OCI-M2 (cell line): ENCODE measurements around the gene CYP4A22.
A peak's percentile ranks its signal among the peaks of the same experiment; 100 is the strongest.
"Not testable (repeated sequence)": the region's sequence is repeated elsewhere in the genome, so short reads cannot be mapped to it uniquely, and the experiment has no call there.

ENCODE experiments used
- DNase-seq: peaks from one replicate; lab custom pipeline; 2025; ENCODE audit not compliant: unreplicated experiment; lab: John Stamatoyannopoulos, UW

Gene CYP4A22

GRCh38 chr1:47156457-47156856 lies 19.2 kb downstream of the CYP4A22 start:
- DNase-seq, result not testable (repeated sequence)

- not testable (repeated sequence) for DNase-seq
Measured at GRCh38 chr1:47157957-47158356, 20.7 kb downstream of the CYP4A22 start.

- no peak for DNase-seq
Measured at GRCh38 chr1:47160716-47161115, 23.5 kb downstream of the CYP4A22 start.

DNA sequence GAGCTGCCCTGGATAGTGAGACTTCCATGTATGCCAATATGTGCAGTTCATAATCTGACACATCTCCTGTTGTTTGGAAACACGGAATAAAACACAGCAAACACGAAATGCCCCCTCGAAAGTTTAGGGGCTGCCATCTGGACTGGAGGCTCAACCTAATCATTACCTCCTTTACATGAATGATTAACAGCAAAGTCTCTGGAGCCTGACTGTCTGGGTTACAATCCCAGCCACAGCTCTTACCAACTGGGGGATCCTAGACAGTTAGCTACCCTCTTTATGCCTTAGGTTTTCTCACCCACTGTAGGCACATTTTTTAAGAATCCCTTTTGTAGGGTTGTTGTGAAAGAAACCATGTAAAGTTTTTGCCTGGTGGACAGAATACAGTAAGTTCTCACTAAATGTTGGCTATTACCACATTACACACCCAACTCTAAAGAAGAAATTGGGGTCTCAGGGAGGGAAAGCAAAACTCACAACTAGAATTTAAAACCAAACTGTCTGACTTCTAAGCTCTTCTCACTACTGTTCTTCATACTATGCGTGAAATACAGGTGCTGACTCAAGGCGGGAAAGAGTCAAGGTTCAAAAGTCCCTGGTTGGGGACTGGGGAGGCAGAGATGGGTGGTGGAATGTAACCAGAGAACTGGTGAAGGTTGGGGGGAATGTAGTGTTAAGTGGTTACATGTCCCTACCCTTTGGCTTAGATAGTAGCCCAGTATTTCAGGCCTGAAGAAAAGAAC lies 24.2 kb downstream of the CYP4A22 start:
- DNase-seq, result no peak

DNA sequence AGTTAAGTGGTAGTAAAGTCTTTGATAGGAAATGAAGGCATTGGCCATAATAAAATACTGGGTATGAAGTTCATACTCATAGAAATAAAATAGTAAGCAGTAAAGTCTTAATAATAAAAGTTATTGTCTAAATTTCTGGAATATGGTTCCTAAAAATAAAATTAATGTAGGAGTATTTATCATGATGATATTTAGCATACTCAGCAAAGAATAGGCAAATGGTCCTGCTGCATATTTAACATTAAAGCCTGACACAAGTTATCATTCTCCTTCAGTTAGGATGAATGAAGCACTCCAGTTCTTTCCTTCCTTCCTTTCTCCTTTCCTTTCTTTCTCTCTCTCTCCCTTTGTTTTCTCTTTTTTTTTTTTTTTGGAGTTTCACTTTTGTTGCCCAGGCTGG lies 27.3 kb downstream of the CYP4A22 start:
- no peak for DNase-seq

DNA sequence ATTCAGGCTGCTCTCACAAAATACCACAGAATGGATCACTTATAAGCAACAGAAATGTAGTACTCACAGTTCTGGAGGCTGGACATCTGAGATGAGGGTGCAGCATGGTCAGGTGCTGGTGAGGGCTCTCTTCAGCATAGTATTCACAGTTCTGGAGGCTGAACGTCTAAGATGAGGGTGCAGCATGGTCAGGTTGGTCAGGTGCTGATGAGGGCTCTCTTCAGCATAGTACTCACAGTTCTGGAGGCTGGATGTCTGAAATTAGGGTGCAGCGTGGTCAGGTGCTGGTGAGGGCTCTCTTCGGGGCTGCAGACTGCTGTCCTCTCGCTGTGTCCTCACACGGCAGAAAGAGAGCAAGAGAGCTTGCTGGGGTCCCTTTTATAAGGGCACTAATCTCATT lies 35.5 kb downstream of the CYP4A22 start:
- no peak for DNase-seq

DNA sequence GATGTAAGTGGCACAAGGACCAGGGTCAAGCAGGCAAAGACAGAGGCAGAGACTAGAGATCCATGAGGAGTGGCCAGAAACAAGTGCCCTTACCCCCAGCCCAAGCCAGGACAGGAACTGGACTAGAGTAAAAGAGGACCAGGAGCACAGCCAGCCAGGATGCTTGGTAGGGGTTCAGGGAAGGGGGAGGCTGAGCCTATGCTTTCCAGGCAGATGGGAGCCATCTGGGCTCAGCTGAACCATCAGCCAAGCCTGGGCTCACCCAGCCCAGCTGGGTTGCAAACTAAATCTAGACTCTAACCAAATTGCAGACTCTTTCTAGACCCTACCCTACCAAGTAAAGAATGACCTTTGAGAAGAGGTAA lies 37.4 kb downstream of the CYP4A22 start:
- DNase-seq, result no peak

DNA sequence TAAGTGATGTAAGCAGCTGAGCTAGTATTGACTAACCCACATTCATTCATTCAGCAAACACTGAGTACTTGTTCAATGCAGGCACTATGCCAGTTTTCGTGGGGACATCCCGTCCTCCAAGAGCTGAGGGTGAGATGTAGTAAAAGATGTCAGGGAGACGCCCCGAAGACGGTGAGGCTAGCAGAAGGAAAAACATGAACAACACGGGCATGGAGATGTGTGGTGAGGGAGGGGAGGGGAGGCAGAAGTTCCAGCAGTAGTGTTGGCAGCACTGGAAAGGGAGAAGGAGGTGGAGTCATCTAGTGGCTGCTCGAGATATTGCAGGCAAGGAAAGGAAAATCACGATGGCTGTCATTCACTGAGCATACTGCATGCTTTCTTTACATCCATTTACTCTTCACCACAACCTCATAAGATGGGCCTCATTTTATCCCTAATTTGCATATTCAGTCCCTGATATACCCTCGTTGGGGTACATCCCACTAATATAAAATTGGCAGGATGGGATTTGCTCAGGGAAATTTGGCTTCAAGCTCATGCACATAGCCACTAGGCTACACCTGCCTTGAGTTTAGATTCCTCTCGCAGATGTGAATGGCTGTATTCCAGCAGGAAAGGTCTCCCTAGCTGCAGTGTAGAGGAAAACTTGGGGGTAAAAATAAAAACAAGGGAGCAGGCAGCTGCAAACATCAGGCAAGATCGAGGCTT lies 38.1 kb downstream of the CYP4A22 start:
- no peak for DNase-seq

DNA sequence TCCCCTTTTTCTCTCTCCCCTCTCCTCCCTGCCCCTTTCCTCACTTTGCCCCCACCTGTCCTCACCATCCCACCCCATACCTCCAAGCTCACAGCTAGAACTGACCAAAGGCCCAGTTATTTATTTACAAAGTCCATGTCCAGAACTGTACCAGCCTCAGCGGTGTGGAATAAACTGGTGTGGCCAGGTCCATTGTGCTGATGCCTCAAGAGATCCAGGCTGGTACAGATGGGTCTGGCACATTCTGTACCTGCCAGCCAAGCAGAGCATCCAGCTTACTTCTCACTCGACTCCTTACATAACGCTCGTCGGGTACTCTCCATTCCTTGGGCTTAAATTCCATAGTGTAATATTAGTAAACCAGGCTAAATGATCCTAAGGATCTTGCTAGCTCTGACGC lies 40.8 kb downstream of the CYP4A22 start:
- no peak for DNase-seq

DNA sequence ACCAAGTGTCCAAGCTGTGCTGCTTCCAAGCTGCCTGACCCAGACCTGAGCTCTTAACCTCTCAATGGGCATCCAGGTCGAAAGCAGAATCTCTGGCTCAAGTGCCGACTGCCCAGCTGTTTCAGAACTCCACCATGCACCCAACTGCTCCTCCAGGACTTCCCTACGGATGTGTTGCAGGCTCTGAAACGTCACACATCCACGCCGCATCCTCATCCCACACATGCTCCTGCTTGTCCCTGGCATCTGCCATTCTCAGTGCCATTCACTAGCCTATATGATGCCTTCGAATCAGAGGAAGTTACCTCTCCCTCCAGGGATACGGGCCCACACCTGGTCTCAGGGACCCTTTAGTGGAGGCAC lies 41.4 kb downstream of the CYP4A22 start:
- DNase-seq, result no peak

DNA sequence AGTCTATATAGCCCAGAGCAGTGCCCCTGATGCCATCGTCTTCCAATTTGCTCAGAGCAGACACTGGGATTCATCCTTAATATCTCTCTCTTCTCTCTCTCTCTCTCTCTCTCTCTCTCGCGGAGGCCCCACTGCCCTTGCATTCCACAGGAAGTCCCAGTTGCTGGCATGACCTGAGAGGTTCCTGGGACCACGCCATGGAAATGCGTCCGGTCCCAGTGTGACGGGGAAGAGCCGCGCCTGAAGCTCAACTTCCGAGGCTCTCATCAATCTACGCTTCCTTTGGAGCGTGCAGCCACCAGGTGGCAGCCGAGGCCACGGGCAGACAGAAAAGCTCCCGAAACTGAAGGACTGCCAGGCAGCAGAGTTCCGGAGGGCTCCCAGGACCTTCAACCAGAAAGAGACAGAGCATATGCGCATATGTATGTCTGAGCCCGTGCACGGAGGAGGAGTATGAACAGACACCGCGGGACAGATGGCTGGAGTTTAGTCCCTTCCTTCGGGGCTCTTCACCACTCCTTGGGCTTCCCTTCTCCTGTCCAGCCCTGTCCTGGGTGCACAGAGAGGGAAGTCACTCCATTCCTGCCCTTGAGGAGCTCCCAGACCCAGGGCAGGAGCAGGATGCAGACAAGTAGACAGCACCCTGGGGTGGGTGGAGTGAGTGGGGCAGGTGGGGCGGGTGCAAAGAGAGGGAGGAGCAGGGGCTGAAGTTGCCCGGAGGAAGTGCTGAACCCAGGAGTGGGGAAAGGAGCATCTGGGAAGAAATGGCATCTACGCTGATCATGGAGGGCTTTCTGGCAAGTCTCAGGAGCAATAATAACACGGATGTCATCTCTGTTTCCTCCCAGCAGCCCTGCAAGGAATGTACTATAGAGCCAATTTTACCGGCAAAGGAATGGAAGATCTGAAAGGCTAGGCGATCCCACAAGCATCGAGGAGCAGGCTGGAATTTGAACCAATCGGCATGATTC lies 42.1 kb downstream of the CYP4A22 start:
- DNase-seq, result peak; percentile 68

- DNase-seq, result no peak
Measured at GRCh38 chr1:47179988-47180563, 42.8 kb downstream of the CYP4A22 start.

GRCh38 chr1:47180603-47181094 lies 43.4 kb downstream of the CYP4A22 start:
- no peak for DNase-seq

DNA sequence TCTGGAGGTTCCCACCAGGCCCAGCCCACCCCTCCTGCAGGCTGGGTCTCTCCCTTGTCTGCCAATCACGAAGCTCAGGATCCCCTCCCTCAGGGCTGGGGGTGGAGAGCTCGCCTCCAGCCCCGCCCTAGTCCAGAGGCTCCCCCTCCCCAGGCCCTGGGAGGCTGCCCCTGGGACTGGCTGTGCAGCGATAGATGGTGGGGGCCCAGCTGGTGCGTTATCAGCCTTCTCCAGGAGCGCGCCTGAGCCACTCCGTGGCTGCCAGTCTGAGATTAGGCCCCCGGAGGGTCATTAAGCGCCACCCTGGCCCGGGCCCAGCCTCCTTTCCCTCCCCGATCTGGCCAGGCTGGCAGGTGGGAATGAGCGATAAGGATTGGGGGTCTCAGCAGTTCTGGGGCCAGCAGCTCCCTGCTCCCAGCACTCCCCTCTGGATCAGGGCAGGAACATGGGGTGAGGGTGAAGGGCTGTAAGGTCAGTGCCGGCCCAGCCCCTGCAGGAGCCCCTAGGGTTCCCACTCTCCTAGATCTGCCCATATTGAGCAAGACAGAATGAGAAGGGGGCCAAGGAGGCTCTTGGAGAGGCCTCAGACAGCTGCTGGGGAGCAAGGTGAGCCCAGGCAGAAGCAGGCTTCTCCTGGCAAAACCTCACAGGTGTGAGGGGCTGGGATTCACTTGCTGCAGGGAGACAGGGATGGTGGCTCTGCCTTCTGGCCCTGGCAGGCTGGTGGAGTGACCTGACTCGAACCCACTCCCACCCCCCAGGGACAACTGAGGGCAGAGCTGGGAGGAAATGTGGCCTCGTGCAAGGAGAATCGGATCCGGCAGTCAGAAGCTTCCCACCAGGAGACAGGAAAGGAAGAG lies 44.1 kb downstream of the CYP4A22 start:
- peak; percentile 80 for DNase-seq

GRCh38 chr1:47181955-47182675 lies 44.9 kb downstream of the CYP4A22 start:
- DNase-seq, result no peak

- no peak for DNase-seq
Measured at GRCh38 chr1:47182676-47183235, 45.5 kb downstream of the CYP4A22 start.

GRCh38 chr1:47183308-47184089 lies 46.3 kb downstream of the CYP4A22 start:
- no peak for DNase-seq

- DNase-seq, result no peak
Measured at GRCh38 chr1:47184090-47184821, 47.0 kb downstream of the CYP4A22 start.
